ENCODE data around the gene NOL9. TPM values are rescaled to one million over a fixed set of nuclear protein-coding genes. Genes with fewer than 3 reads are reported as not detected.

The NOL9 gene
- polyA plus RNA-seq, 1 of the 3 experiments (the other 2 are of a cell fraction): 7.1 TPM

DNA sequence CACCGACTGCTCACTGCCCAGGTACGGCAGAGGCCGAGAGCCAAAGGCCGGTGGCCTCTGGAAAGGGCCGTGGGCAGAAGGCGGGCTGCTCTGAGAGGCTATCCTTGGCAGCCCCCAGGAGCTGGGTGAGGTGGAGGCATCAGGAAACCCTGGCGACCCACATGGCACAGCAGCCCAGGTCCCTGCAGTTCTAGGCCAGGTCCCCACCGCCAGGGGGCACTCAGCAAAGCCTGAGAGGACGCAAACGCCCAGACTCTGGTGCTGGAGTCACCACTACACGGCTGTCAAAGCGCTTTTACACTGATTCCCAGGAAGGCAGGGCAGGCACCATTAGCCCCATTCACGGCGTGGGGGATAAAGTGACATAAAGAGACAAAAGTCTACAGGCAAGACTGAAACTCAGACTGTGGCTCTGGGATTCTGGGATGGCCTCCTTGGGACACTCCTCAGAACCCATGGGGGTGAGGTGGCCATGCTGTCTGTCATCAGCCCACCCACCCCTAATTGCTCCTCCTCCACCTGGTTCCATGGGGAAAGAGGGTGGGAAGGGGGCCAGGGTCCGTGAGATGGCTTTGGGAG is 67.8 kb downstream of the NOL9 start:
- DNase-seq: peak; percentile 94
- Histone ChIP-seq H3K27ac (ENCODE audit: low read depth in 2 of 2, low read length in 1 of 2) (no peak overlapping the region), H3K9ac (no peak overlapping the region), H3K27me3 (ENCODE audit: insufficient read depth) (no peaks in the 10 kb centered on the region), H3K4me3 (ENCODE audit: low read depth in 2 of 2, low read length in 1 of 2) (peak overlapping the region; percentile 50 to 53; a peak in 3 of 4 replicates), H4K20me1 (ENCODE audit: insufficient read depth) (no peaks in the 10 kb centered on the region), H3F3A (replicated peaks; ENCODE audit: insufficient read depth) (peaks cover 7% of the 10 kb centered on the region), H3K9me3 (no peaks in the 10 kb centered on the region), H3K4me1 (ENCODE audit: control insufficient read depth in 1 of 2, insufficient read depth in 2 of 2, low read depth in 1 of 2, low read length in 1 of 2) (peaks cover 0 to 36% of the 10 kb centered on the region in 2 experiments; a peak in 1 of 4 replicates), H2AFZ (ENCODE audit: low read depth) (no peak overlapping the region), H3K36me3 (replicated peaks in 1 of 2; ENCODE audit: control insufficient read depth in 1 of 2, insufficient read depth in 2 of 2, low read length in 1 of 2) (no peaks in the 10 kb centered on the region), H3K9me2 (no peaks in the 10 kb centered on the region), H3K79me2 (ENCODE audit: insufficient read depth) (peaks cover 41% of the 10 kb centered on the region; the same call in 1 of the 2 replicates), H3K4me2 (peak overlapping the region; percentile 70)
- TF ChIP-seq EP300 (IDR thresholded peaks at IDR 0.05; ENCODE audit: borderline replicate concordance in 1 of 2, low read depth in 1 of 2, low read length in 1 of 2) (no peak), SMC3 (IDR thresholded peaks at IDR 0.05; ENCODE audit: low read depth, low read length) (peak; percentile 95), CTCF (IDR thresholded peaks at IDR 0.05) (peak; percentile 80), RCOR1 (IDR thresholded peaks at IDR 0.05; ENCODE audit: low read length) (peak; percentile 55; the same call in 1 of the 2 replicates), NRF1 (IDR thresholded peaks at IDR 0.05; ENCODE audit: low read depth, low read length) (no peak), CHD2 (IDR thresholded peaks at IDR 0.05; ENCODE audit: low read length, partially characterized antibody) (peak; percentile 55), RAD21 (IDR thresholded peaks at IDR 0.05; ENCODE audit: low read length) (peak; percentile 82), TAF1 (IDR thresholded peaks at IDR 0.05; ENCODE audit: borderline replicate concordance, low read depth, low read length) (no peak), EZH2phosphoT487 (IDR thresholded peaks at IDR 0.05; ENCODE audit: borderline replicate concordance, low read depth) (no peak), ELF1 (IDR thresholded peaks at IDR 0.05) (no peak), SIN3A (IDR thresholded peaks at IDR 0.05; ENCODE audit: borderline replicate concordance, low read depth, low read length) (peak; percentile 72; the same call in 1 of the 2 replicates), MXI1 (IDR thresholded peaks at IDR 0.05; ENCODE audit: low read depth, low read length) (peak; percentile 92)
- TF ChIP-seq, protein P1, sequence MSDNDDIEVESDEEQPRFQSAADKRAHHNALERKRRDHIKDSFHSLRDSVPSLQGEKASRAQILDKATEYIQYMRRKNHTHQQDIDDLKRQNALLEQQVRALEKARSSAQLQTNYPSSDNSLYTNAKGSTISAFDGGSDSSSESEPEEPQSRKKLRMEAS (IDR thresholded peaks at IDR 0.05; ENCODE audit: low read depth): no peak
- ChIA-PET POLR2A (interaction anchor here (0.5 to 1.2 kb wide), 4 partner anchors 8 to 44 kb away, joined by 3 to 5 read pairs (median 4); no protein-coding TSS in a partner anchor), CTCF (interaction anchor here (0.6 to 16.2 kb wide), 25 partner anchors 8 to 263 kb away, joined by 3 to 439 read pairs (median 5); partner anchors contain the start of genes HES2, NOL9 and TAS1R1)
- 0% methylated on average over 7 of the region's 15 CpGs for WGBS (ENCODE audit: low lambda C conversion rate)
